Ovary (tissue), 3 donors: Measurements from ENCODE around the gene PLEKHH2.

Experiments used
- EP300 ChIP-seq: sonication (generic); formaldehyde crosslinking; IDR thresholded peaks from one replicate; pipeline ENCODE4 v1.6.1; 2017; ENCODE audit warnings: antibody characterized with exemption
- POLR2A ChIP-seq: fragments of 450-650 bp; IDR thresholded peaks from one replicate; pipeline ENCODE4 v1.6.1; 2017; ENCODE audit warnings: antibody characterized with exemption, mild to moderate bottlenecking, moderate library complexity
- TF ChIP-seq, protein P1 (sequence below), 3 donors: fragments of 450-650 bp in 2 of 3; fragments of 200-600 bp in 1 of 3; IDR thresholded peaks; one replicate each; pipeline versions ENCODE4 v1.5.1 to v1.8.0; 2016 to 2022; ENCODE audit warnings: antibody characterized with exemption in 3 of 3, mild to moderate bottlenecking in 1 of 3
- donor health status: DM: no; HTN: no; CAD: no.

DNA sequence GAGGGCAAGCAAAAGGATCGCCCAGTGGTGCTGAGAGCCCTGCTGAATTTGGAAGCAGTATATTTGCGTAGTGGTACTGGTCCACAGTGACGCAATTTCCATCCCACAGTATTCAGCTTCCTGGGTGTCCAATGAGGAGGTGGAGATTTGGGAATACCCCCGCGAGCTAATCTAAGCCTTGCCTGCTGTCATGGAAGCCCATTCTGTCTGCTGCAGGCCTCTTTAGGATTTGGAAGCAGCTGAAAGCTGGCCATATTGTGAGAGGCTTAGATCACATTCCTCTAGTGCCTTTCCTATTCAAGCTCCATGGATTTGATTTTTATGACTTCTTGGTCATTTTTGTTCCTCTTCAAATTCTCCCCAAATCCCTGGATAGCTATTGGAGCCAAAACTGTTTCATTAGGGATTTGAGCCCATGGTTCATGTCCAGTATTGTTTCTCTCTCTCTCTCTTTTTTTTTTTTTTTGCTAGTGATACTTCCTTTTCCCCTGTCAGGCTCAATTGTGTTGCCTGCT is 114.5 kb downstream of the PLEKHH2 start:
- TF ChIP-seq, protein P1, sequence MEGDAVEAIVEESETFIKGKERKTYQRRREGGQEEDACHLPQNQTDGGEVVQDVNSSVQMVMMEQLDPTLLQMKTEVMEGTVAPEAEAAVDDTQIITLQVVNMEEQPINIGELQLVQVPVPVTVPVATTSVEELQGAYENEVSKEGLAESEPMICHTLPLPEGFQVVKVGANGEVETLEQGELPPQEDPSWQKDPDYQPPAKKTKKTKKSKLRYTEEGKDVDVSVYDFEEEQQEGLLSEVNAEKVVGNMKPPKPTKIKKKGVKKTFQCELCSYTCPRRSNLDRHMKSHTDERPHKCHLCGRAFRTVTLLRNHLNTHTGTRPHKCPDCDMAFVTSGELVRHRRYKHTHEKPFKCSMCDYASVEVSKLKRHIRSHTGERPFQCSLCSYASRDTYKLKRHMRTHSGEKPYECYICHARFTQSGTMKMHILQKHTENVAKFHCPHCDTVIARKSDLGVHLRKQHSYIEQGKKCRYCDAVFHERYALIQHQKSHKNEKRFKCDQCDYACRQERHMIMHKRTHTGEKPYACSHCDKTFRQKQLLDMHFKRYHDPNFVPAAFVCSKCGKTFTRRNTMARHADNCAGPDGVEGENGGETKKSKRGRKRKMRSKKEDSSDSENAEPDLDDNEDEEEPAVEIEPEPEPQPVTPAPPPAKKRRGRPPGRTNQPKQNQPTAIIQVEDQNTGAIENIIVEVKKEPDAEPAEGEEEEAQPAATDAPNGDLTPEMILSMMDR (IDR thresholded peaks at IDR 0.05) = no peak
- TF ChIP-seq POLR2A (no peak), EP300 (no peak)
